ENCODE results near the gene SYNGAP1.

The SYNGAP1 gene

DNA sequence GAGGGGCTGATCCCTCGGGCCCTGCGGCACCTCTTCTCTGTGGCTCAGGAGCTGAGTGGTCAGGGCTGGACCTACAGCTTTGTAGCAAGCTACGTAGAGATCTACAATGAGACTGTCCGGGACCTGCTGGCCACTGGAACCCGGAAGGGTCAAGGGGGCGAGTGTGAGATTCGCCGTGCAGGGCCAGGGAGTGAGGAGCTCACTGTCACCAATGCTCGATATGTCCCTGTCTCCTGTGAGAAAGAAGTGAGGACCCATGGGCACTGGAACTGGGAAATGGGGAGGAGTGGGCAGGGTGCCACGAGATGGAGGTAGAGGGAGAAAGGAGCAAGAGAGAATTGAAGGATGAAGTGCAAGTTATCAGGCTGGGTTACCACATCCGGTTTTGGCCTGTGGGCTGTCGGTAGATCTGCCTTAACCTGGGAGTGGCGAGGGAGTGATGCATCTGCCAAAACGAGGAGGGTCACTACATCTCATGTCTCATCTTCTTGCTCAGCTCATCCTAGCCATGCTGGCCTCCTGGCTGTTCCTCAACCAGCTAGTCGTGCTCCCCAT, 14.4 kb upstream of the SYNGAP1 start:
- DNase-seq, result no peak

DNA sequence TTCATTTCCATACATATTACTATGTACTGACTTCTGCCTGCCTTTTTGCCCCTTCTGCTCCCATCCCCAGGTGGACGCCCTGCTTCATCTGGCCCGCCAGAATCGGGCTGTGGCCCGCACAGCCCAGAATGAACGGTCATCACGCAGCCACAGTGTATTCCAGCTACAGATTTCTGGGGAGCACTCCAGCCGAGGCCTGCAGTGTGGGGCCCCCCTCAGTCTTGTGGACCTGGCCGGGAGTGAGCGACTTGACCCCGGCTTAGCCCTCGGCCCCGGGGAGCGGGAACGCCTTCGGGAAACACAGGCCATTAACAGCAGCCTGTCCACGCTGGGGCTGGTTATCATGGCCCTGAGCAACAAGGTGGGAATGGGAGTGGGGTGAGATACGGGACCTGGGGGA, 13.7 kb upstream of the SYNGAP1 start:
- DNase-seq, result no peak

DNA sequence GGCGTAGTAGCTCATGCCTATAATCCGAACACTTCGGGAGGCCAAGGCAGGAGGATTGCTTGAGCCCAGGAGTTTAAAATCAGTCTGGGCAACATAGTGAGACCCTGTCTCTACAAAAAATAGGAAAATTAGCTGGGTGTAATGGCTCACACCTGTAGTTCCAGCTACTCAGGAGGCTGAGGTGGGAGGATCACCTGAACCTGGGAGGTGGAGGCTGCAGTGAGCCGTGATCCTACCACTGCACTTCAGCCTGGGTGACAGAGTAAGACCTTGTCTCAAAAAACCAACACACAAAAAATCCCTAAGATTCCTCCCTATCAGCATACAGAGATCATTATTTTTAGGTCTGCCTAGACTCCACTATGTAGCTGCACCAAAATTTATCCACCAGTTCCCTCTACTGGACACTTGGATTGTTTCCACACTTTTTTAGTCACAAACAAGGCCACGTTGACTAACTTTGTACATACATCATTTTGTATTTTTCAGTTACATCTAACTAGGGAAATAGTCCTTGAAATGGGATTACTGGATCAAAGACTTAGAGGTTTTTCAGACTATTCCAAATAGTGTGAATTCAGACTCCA, 12.6 kb upstream of the SYNGAP1 start:
- DNase-seq, result no peak

DNA sequence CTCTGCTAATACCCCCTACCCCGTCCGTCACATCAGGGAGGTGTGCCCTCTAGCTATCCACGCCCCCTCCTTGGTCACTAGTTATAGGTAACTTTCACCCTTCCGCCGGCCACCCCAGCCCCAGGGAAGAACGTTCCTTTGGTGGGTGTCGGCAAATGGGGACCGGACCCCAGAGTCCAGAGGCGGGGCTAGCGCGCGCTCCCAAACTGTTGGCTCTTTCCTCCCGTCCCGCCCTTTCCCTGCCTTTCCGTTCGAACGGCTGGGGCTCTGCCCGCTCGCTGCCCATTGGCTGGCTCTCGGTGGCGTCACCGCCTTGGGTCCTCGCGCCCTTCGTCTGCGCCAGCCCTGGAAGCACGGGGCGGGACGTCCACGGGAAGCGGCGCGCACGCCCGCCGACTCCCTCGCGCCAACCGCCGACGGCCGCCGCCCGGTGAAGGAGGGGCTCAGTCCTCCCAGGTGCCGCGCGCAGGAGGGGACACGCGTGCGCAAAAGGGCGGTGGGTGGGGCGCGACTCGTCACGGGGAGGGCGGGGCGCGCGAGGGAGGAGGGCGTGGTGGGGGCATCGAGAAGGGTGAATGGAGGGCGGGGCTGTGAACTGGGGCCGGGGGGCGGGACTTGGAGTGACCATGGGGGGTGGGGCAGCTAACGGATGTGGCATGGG, 9.7 kb upstream of the SYNGAP1 start:
- DNase-seq, result peak; percentile 96

DNA sequence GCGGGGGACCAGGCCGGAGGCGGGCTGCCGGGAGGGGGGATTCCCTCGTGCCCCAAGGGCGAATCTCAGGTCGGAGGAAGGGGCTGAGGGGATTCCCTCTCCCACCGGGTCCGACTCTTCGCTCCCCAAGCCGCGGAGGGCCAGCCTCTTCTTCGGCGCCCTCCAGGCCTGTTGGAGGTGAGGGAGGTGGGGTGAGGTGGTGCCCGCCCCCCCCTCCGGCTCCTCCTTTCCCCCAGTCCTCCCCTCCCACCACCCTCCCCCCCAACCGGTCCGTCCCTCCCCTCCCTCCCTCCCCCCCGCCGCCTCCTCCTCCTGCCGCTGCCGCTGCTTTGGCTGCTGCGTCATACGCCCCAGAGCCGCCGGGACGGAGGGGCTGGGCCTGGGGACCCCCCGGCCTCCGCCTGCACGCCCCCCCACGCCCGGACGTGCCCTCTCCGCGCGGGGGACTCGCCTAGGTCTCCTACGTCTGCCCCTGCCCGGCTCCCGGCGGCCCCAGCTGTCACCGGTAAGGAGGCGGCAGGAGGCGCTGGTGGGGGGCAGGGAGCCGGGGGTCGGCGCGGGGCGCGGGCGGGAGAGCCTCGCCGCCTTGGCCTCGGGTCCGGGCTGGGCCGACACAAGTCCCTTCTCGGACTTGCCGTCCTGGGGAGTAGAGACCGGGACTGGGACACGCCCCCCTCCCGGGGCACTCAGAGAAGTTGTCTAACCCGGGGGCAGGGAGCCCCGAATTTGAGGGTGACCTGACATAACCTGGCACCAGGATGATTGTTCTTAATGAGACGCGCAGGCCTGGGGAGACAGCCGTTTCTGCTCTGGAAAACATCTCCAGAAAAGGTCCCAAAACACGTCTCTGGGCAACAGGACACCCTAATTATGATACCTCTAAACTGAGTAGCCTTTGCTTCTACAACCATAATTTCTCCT, 8.9 kb upstream of the SYNGAP1 start, which contains the start of gene PHF1:
Gene PHF1 (plus strand): TSS at position 304 of the 921 bp plus-strand sequence. CDS start 1,250 bp downstream, outside the sequence.
- peak in 1 of 2 experiments; percentile 66 for DNase-seq

DNA sequence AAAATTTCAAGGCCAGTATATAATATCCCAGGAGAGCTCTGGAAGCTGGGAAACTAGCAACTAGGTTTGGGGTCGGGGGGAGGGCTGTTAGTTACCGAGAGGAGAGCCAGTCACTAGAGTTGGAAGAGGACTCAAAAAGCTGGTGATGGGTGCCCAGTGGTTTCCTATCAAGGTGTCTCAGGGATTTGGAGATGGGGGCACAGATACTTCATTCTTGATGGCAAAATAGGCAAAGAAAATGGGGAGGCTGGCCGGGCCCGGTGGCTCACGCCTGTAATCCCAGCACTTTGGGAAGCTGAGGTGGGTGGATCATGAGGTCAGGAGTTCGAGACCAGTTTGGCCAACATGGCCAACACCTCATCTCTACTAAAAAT, 8.2 kb upstream of the SYNGAP1 start:
- no peak for DNase-seq

DNA sequence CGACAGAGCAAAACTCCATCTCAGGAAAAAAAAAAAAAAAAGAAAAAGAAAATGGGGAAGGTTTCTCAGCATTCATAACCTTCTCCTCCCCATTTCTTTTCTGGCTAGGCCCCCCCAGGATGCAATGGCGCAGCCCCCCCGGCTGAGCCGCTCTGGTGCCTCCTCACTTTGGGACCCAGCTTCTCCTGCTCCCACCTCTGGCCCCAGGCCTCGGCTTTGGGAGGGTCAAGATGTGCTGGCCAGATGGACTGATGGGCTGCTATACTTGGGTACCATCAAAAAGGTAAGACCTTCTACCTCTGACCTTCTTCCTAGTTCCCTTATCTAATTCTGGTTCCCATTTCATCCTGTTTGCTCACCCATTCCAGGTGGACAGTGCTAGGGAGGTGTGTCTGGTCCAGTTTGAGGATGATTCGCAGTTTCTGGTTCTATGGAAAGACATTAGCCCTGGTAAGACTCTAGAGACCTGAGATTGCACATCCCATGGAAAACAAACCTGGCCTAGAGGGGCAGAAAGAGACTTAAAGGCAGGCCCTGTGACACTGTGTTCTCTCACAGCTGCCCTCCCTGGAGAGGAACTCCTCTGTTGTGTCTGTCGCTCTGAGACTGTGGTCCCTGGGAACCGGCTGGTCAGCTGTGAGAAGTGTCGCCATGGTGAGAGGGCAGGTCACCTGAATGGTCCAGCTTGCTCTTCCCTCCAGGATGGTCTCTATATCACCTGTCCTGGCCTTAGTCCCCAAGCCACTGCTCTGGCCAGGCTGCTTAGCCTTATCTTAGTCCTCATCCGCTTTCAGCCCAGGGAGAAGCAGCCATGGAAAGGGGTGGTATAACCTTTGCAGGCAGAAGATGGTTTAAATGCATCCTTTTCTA, 7.5 kb upstream of the SYNGAP1 start:
- no peak for DNase-seq

DNA sequence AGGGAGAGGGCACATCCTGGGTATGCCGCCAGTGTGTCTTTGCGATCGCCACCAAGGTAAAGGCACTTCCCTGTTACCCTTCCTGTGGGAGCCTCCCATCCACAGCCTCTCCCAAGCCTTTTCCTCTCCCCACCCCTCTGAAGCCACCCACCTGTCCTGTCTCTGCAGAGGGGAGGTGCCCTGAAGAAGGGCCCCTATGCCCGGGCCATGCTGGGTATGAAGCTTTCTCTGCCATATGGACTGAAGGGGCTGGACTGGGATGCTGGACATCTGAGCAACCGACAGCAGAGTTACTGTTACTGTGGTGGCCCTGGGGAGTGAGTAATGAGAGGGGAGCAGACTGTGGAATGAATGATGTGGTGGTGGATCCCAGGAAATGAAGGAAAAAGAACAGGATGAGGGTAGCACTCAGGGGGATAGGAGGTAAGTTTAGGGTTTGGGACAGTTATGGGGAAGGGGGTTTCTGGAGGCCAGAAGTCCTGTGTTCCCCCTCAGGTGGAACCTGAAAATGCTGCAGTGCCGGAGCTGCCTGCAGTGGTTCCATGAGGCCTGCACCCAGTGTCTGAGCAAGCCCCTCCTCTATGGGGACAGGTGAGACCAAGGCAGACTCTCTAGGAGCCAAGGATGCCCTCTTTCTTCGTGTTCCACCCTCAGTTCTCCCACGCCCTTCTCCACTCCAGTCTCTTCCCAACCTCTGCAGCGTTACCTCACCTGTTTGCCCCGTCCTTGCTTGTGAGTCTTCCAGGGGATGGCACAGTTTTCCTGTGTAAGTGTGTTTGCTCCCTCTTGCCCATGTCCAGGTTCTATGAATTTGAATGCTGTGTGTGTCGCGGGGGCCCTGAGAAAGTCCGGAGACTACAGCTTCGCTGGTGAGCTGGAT, 6.4 kb upstream of the SYNGAP1 start:
- DNase-seq, result no peak

DNA sequence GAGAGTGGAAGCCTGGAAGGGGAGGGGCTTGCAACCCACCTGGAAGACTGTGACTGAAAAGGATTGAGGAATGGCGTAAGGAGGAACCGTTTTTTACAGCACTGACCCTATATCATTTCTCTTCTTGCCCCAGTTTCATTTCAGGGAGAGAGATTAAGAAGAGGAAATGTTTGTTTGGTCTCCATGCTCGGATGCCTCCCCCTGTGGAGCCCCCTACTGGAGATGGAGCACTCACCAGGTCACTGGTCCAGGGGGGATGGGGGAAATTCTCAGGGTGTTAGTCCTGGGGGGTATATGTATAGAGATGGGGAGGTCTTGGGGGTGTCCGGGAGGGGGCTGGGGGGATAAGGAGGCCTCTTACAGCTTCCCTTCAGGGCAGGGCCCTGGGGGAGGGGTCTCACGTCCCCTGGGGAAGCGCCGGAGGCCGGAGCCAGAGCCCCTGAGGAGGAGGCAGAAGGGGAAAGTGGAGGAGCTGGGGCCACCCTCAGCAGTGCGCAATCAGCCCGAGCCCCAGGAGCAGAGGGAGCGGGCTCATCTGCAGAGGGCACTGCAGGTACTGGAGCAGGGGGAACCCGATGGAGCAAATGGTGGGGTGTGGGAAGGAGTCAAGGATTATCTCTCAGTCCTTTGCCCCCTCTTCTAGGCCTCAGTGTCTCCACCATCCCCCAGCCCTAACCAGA, 5.1 kb upstream of the SYNGAP1 start:
- DNase-seq, result peak in 1 of 2 experiments; percentile 15

DNA sequence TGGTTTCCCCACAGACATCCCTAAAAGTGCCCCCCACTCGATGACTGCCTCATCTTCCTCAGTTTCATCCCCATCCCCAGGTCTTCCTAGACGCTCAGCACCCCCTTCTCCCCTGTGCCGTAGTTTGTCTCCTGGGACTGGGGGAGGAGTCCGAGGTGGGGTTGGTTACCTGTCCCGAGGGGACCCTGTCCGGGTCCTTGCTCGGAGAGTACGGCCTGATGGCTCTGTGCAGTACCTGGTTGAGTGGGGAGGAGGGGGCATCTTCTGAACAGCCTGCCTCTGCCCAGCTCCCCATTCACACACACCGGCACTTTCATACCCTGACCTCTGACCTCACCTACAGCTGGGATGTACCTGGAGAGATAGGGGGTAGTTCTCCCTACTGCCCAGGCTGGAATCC, 4.0 kb upstream of the SYNGAP1 start:
- DNase-seq, result no peak

DNA sequence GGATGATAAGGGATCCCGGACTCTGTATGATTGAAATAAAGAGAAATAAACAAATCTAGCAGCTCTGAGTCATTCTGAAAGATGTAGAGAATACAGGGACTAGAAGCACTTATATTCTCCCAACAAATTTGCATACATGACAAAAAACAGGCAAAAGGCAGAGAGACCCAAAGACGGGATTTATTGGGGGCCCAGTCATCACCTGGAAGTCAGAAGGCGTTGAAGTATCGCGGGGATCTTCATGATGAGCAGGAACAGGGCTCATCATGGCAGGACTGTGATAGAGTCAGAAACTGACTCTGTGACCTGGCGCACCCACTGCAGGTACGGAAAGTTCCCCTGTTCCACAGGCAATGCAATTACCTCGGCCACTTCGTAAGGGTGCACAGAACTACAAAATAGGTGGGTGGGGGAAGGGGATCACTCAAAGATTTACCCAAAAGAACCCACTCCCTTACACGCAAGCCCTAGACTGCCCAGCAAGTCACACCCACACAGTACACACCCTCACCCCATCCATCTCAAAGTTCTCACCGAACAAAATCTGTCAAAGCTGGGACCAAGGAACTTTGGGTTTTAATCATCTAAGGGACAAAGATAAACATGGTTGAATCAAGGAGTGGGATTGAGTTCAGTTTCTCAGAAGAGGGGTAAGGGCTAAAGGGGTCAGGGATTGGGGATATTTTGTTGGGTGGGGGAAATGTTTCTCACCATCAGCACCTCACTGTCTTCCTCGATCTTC, 3.3 kb upstream of the SYNGAP1 start:
- no peak for DNase-seq

DNA sequence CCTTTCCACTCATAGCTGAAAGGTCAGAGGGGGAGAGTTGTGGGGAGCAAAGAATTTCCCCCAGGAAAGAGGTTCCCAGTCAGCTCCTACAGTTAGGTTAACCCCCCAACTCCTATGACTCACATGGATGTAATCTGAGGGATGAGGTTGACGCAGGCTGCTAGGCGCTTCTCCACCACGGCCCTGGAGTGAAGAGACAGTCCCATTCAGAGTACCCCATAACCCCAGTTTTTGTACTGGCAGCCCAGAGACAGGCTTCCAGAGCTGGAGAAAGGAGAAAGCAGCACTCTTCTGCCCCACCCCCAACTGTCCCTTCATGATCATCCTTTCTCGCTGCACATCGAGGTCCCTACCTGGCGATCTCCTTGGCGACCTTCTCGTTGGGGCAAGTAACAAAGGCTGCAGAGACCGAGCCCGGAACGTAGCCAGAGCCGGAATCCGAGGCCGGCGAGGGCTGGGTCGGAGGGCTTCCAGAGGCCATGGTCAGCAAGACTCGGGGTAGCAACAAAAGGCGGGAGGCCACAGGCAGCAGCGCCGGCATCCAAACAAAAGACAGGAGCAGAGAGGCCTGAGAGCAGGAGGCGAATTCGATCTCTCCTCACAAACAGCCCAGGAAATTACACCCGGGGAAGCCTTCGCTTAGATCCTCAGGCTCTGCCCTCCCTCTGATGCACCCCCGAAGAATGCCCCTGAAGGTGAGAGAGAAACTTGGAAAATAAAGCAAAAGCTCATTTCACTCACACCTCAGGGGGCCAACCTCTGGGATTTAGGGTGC, 2.5 kb upstream of the SYNGAP1 start:
- DNase-seq, result no peak

DNA sequence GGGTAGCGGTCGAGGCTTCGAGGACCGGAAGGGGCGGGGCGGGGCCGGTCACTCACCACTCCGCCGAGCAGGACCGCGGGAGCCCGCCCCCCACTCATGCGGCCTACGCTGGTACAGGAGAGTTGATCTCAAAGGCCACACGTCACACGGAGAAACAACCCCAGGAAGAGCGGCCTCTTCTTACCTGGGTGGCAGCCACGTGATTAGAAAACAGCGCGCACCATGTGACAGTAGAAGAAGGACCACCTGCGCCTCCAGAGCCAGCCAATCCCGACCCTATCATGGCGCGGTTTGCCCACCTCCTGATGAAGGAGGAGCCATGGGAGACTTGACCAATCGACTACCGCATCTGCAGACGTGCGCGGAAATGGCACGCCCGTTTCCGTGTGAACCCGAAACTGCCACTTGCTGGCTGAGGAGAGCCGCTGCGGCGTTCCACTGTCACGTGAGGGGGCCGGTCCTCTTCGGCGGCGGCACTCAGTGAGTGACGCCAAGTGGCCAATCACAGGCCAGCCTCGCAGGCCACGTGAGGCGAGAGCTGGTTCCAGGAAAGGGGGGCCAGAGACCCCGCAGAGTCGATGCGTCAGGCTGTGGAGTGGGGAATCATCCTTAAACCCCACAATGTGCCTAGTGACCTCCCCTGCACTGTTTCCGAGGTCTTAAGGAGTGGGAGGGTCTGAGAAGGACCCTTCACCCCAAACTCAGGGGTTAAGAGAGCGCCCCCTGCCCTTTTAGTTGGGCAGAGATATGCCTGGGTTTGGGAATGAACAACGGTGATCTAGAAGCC, 1.8 kb upstream of the SYNGAP1 start, which contains the start of gene CUTA:
Gene CUTA (minus strand): TSS at position 205 of the 787 bp plus-strand sequence. CDS start 107 bp downstream, at position 98.
- peak; percentile 99 for DNase-seq

DNA sequence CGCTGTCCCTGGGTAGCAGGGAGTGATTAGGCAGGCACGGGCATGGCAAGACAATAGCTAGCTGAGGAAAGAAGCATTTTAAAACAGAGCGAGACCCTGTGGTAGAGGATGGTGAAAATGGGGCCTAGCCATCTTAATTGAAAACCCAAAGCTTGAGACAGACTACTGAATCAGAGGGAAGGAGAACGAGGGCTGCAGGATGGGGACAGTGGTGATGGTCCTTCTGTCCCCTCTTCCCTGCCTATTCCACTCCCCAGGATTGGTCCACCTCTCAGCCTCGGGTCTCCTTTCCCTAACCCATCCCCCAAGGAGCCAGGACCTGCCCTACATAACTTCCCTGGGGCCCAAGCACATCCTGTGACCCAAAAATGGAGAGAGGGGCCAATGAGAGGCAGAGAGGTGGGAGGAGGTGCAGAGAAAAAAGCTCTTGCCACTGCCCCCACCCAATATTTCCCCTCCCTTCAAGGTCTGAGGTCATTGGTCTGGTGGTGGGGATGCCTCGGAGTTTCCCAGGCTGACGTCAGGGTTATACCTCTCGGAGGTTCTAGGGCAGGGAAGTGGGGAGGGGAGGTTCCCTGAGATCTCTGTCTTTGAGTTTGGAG, 1.1 kb upstream of the SYNGAP1 start:
- DNase-seq, result no peak

DNA sequence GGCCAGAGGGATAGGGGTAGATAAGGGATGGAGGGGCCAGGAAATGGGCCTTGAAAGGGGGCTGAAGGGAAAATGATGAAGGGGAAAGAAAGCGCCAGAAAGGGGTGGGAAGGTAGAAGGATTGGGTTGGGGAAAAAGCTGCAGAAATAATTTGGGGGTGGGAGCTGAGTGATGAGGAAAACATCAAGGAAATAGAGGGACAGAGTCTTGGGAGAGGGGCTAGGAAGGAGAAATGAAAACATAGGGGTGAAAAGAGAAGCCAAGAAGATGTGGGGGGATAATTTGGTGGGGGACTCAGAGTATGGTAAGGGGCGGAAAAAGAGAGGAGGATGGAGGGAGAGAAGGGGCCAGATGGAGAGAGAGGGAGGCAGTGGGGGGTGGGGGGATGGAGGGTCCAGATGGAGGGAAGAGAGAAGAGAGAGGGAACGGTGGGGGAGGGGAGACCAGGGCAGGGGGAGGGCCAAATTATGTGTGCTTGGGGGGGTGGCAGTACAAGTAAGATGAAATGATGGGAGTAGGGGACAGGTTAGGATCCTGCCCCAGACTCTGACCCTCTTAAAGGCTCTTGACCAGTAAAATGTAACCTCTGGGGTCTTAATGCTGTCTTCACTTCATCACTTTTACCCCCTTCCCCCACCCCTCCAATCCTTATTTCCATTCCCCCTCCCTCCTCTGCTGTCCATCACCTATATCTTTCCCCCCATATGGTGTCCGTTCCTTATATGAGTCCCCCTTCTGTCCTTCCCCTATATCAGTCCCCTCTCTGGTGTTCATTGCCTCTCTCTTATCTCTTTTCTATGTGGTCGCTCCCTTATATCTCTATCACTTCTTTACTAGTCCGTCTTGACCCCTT, 852 bp downstream of the SYNGAP1 start:
- no peak for DNase-seq

DNA sequence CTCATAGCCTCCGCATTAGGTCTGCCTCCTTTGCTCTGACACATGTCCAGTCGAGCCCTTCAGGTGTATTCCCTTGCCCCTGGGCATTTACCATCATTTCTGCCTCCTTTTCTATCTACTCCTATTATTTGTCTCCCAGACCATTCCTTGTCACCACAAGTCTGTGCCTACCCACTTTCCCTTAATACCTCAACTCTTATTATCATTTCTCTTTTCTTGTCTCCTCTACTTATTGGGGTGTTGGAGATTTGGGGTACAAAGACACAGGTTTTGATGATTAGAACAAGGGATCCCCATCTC, 1.4 kb downstream of the SYNGAP1 start:
- DNase-seq, result no peak

DNA sequence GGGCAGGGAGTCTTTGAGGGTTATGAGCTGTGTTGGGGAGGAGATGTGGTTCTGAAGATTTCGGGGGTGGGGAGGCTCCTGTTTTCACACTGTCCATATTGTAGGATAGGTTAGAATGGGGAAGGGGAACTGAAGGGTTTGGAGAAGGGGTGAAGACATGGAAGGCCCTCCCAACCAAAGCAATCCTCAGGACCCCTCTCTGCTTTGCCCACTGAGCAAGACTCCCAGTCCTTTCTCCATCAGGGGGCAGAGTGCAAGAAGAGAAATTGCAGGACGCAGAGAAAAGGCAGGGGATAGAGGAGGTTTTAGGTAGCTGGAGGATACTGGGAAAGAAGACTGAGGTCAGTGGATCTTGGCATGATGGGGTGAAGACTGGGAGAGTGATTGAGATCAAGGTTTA, 3.9 kb downstream of the SYNGAP1 start:
- DNase-seq, result no peak

Measured in NCI-H1930 (cell line).